HG03457 (cell line): ENCODE results near the gene DOC2B.

Experiments
- ATAC-seq: cut with Tn5 transposase; IDR thresholded peaks from one replicate; pipeline ENCODE4 v1.9.1; 2021; ENCODE audit warnings: moderate number of reproducible peaks; ENCODE audit not compliant: unreplicated experiment

DOC2B gene

DNA sequence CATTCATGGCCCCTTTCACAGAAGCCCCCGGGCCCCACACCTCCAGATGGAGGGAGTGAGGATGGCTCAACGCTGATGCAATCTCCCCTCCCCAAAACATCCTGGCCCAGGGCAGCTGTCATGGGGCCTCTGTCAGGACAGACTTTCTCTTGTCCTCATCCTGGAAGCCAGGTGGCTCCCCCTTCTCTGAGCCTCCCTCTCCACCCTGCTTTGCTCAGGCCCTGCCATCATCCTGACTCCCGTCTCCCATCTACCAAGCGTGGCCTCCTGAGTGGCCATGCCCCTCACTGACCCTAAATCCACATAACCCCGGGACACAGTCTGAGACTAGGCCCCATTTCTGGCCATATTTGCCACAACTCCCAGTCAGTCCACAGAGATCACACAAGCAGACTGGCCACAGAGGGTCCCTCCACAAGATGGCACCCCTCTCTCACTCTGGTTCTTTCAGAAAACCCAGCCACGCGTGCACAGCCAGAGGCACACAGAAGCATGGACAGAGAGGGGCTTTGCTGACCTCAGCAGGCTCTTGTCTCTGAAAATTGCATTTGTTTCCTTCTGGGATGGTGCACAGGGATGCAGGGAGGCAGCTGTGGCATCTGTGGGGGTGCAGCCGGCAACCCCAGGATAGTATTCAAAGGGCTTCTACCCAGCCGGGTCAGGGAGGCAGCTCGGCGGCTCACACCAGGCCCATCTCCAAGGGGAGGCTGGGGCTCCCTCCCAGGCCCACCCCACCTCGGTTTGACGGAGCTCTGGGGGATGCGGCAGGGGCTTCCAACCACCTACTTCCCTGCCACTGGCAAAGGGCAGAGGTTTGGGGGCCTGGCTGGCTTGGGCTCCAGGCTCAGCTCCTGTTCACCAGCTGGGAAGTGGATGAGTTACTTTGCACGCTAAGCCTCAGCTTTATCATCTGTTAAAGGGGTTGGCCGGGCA lies 16.9 kb downstream of the DOC2B start:
- ATAC-seq: no peak

DNA sequence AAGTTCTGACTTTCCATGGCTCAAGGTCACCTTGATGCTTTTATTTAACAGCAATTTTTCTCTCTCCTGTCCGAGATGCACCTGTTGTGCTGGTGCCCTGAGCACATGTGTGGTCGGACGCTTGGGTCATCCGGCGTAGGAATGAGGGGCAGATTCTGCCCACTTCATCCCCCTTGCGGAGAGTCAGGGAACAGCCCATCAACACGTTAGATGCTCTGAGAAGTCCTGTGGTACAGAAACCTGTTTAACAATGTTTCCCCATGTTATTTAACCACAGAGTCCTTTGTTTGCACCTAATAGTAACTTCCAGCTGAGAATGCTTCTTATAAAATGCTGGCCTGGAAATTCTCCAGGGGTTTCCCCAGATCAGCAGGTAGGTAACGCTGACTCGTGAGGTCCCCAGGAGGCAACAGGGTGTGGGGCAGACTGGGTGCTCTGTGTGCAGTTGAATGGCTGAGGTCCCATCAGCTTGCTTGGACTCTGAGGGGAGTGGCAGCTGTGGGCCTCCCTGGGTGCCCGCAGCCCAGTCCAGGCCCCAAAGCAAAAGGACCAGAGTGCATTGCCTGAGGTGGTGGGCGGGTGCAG lies 17.8 kb downstream of the DOC2B start:
- ATAC-seq: no peak

DNA sequence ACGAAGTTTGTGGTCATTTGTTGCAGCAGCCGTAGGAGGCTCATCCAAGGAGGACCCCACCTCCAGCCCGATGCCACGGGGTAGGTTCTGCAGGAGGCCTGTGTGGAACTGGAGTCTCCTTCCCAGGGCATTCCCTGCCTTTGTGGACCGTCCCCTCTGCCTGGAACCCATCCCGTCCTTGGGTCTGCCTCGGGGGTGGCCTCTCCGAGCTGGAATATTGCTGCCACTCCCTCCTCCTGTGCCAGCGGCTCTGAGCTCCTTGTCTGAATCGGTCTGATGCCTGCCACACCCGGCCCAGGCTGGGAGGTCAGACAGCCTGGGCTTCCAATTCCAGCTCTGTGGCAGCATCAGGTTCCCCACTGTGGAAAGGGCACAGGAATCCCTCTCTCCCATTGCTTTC lies 18.8 kb downstream of the DOC2B start:
- no peak for ATAC-seq

DNA sequence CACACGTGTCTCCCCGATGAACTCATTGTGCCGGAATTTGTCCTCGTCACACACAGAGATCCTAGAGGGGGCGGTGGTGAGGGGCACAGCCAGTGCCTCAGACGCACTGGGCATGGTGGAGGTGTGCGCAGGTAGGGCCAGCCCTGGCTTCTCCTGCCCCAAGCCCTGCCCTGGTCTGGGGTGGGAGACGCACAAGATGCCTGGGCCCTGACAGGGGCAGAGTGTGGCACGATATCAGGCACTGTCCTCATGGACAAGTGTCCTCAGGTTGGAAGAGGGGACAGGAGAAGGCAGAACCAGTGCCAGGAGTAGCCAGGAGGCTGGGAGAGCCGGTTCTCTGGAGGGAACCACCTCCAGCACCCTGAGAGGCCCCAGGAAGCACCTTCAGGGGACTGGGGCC lies 20.0 kb downstream of the DOC2B start:
- no peak for ATAC-seq

DNA sequence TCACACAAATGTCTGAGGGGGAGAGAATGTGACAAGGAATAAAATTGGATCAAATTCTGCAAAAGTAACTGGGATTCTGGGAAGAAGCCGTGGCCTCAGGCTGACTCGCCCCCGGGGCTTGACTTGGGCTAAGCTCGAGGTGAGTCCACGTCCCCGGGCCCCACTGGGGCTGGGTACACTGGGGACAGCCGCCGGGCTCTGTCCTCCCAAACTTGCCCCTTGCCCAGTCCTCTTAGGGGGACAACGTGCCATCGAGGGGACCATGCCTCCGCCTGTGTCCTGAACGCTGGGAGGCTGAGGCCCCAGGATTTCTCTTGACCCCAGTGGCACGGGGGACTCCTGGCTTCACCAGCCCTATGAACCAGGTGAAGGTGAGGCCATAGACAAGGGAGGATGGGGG lies 21.1 kb downstream of the DOC2B start:
- ATAC-seq: no peak

DNA sequence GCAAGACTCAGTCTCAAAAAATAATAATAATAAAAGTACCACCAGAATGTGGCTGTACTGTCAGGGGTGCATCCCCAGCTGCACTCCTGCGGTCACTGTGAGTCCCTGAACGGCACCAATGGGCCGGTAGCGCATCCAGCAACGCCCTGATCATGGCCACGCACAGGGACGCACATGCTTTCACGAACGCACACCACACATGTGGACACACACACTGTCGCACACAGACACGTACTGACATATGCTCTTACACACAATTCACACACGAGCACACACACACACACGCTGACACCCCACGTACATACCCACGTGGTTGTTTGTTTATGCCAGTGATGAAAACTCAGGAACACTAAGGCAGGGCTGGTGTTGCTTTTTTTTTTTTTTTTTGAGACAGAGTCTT lies 21.8 kb downstream of the DOC2B start:
- ATAC-seq: no peak

DNA sequence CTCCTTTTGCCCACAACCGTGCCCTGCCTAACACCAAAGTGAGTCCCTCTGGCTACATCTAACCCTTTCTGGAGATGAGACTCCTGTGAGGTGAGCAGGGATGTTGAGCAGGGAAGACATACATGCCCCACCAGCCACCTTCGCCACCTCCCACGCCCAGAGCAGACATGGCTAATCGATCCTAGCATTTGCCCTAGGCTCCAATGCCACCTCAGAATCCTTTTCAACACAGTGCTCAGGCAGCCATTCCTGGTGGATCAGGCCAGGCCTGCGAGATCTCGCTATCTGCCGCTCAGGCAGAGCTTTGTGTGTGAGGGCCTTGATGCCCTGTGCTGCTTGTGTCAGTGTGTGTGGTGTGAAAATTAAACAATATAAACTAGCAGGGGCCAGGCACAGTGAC lies 23.1 kb downstream of the DOC2B start:
- ATAC-seq: no peak

DNA sequence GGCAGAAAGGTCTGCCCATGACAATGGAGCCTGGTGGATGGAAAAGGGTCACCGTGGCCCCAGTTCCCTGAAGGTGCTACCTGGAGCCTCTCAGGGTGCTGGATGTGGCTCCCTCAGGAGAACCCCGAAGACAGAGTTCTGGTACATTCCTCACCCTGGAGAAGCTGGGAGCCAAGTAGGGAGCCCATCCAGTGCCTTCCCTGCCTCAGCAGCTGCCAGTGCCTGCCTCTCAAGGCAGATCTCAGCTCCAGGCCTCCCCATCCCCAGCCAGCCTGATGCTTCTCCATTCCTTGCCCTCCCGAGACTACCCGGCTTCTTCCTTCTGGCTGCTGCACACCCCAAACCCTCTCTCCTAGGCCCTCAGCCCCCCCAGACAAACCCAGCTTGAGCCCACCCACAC lies 23.5 kb downstream of the DOC2B start:
- ATAC-seq: no peak

DNA sequence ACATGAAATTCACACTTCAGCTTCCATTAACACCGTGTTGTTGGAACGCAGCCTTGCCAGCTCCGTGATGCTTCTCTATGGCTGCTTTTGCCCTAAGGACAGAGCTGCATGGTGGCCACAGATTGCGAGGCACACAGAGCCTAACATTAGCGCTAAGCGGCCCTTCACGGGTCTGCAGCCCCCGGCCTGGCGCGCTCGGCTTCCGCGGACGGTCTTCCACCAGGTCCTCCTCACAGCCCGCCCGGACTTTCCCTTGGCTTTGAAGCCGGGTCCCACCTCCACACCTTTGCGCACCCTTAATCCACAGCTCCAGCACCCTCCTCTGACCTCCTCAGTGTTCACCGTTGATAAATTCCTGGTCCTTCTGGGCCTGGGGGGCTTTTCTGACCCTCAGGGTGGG lies 24.5 kb downstream of the DOC2B start:
- ATAC-seq: no peak

DNA sequence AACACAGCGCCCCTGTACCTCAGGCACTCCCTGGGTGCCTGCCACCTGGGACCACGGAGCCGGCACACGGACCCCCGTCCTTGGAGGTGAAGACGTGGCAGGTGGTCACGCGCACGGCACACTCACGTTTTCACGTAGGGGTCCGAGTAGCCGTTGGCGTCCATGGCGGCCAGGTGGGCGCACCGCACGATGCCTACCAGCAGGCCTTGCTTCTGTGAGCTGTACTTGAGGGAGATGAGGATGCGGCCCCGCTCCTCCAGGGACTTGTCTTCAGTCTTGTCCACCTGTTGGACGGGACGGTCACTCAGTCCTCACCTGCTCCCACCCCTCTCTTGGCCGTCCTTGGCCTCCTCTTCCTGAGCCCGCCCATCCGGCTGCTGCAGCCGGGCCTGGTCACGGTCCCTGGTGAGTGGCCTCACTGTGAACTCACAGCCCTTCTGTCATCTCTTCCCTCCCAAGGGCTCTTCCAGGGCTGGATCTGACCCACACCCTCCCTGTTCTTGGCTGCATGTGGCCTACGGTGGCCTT lies 25.3 kb downstream of the DOC2B start:
- ATAC-seq: no peak

DNA sequence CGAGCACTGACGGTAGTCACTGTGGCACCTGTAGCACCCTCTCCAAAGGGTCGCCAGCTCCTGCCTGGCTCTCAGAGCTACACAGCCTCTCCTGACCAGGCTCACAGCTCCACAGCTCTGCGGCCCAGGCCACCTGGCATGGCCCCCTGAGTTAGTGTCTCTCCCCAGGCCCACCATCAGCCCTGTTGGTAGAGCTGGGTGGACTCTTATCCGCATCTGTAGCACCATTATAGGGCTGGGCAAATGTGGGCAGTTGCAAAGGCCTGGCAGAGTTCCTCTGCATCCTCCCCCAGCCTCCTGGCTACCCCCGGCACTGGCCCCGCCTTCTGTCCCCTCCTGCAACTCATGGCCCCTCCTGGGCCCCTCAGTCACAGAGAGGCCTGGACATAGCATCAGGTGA lies 25.9 kb downstream of the DOC2B start:
- ATAC-seq: no peak

DNA sequence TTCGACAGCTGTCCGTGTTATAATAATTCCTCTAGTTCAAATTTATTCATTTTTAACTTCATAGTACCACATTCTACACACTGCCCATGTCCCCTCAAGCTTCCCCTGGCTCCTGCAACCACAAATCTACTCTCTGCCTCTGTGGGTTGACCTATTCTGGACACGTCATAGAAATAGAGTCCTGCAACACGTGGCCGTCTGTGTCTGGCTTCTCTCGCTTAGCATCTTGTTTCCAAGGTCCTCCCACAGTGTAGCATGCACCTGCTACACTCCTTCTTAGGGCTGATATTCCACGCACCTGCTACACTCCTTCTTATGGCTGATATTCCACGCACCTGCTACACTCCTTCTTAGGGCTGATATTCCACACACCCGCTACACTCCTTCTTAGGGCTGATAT lies 27.6 kb downstream of the DOC2B start:
- ATAC-seq: no peak

DNA sequence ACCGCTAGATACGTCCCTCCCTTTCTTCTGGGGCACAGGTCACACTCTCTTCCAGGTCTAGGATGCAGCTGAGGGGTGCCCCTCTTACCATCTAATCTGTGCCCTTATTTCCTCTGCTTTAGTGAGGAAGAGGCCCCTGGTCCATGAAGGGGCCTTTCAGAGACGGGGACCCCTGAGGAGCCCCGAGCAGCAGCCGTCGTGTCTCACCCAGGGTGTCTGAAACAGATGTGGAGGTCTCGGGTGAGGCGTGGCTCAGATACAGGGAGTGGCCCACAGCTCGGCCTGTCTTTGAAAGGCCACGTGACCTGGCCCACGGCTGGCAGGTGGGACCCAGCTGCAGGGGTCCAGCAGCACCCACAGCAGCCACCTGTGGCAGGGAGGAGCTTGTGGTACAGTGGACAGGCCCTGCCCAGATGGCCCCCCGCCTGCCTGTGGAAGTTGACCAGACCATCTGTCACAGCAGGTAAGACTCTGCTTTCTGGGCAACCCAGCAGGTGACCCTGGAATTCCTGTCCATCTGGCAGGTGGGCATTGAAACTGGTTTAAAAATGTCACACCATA lies 28.5 kb downstream of the DOC2B start:
- ATAC-seq: no peak

DNA sequence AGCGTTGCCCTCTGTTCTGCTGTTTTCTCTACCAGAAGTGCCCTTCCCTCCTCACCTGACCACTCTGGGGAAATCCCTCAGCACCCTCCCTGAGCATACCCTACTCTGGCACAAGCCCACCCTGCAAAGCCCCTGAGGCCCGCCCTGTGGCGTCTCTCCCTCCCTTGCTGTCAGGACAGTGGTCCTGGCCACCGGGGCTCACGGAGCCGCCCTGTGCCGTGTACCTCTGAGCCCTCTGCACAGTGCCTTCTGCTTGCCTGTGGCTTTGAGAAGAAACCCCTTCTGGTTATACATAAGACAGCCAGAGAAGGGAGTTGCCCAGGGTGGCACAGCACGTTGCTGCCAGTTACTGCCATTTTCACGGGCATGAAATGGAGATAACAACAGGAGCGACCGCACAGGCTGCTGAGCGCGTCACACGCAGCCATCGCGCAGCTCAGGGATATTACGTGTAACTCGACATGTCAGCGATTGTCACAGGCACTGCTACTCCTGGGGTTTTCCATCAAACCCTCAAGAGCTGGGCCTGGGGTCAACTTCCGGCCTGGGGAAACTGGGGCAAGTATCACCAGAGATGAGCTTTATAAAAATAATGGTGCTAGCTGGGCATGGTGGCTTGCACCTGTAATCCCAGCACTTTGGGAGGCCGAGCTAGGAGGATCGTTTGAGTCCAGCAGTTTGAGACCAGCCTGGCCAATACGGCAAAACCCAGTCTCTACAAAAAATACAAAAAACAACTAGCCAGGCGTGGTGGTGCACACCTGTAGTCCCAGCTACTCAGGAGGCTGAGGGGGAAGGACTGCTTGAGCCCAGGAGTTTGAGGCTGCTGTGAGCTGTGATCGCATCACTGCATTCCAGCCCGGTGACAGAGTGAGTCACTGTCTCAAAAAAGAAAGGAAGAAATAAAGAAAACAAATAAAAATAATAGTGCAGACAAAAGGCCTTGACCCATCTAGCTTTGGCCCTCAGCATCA lies 29.3 kb downstream of the DOC2B start:
- ATAC-seq: no peak

DNA sequence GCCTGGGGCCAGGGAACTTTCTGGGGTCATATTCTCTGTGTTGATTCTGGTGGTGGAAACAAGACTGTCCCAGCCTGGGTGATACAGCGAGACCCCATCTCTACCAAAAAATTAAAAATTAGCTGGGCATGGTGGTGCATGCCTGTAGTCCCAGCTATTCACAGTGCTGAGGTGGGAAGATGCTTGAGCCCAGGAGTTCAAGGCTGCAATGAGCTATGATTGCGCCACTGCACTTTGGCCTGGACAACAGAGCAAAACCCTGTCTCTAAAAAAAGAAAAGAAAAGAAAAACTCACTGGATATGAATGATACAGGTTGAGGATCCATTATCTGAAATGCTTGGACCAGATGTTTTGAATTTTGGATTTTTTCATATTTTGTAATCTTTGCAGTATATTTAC lies 30.4 kb downstream of the DOC2B start:
- no peak for ATAC-seq

DNA sequence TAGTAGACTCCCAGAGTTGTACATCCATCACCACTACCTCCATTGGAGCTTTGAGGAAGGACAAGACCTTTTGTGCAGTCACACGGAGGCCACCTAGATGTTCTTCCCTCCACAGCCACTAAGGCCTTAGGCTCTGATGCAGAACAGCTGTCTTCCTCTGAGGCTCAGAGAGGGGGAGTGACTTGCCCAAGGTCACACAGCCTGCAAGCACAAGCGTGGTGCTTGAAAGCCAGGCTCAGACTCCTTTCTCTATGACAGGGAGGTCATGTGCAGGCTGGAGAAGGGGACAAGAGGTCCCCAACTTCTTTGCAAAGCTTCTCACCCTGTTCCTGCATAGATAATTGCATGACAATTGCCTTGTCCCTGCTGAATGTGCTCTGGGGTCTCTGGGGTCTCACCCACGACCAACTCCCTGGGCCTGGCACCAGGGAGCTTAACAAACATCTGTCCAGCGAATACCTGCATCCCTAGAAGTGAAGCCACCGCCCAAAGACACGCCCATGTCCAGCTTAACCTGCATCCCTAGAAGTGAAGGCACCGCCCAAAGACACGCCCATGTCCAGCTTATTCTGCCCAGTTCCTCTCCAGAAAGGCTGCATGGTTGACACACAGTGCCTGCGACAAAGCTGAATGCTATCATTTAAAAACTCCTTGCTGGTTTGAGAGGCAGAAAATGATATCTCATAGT lies 31.4 kb downstream of the DOC2B start:
- no peak for ATAC-seq

DNA sequence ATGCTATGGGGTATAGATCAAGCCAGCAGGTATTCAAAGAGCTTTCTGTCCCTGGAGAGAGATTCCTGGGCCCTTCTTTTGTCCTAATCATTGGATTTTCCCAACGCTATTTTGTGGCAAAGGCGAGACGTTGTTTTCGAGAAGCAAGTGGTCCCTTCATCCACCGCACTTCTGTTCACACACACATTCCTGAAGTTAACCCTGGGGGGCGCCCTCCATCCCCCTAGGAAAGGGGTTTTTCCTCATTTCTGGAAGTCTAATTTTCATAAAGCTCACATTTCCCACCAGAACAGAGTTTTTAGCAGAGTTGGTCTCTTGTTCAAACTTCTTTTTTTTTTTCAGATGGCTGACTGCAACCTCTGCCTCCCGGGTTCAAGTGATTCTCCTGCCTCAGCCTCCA lies 32.2 kb downstream of the DOC2B start:
- ATAC-seq: no peak

DNA sequence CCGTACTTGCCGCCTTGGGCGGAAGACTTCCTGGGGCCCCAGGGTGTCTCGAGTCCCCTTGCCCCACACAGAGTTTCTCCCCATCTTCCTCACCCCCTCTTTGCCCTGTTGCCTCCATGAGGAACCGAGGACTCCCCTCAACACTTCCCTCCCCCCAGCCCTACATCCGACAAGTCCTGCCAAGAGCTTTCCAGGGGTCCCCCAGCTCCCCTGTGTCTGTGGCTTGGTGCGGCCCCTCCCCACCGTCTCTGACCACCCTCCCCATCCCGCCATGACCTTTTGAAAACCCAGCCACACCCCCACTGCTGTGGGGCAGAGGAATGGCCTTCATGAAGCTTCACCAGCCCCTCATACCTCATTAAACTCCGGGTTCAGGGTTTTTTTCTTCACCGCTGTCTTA lies 32.7 kb downstream of the DOC2B start:
- no peak for ATAC-seq

DNA sequence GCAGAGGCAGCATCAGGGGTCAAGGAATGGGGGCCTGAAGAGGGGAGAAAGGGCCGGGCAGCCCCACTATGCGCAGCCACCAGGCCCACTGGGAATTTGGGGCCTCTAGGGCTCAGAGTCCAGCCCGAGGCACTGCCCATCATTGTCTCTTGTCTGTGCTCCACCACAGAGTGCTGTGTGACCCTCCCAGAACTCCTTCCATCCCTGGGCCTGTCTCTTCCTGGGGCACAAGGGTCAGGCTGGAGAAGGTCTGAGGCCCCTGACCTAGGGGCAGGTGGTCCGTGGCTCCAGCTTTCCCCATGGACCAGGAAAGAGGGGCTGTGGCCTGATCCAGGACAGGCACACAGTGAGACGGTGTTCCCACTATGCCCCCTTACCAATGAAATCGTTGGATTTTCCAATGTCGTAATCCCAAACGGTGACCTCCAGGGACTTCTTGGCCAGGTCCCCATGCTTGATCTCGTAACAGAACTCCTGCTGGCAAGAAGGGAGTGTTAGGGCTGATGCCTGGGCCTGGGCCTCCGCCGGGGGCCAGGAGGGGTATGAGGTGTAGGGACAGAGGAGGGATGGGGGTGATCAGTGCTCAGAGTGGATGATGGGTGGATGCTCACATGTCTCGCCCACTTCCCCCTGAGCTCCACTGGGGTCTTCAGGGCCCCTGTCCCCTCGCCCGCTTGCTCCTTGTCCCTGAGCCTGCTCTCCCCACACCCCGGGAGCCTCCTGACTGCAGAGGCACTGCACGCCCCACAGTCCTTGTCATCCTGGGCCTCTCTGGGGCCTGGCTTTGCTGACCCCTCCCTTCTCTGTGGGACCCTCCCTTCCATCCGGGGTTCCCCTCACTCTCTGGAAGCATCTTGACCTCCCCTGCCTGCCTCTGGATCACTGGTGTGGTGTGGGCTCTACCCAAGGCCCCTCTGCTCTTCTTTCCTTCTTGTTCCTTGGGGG lies 33.4 kb downstream of the DOC2B start:
- no peak for ATAC-seq
